SW 1271 (cell line): Measurements from ENCODE around the gene ATP10A.
"Not testable (repeated sequence)": the region's sequence is repeated elsewhere in the genome, so short reads cannot be mapped to it uniquely, and the experiment has no call there.

ENCODE experiments used
- DNase-seq, 2 experiments: peaks; one replicate each; lab custom pipeline; 2025; lab: John Stamatoyannopoulos, UW

Gene ATP10A

GRCh38 chr15:25770618-25771337 is 92.3 kb downstream of the ATP10A start:
- no peak for DNase-seq

DNA sequence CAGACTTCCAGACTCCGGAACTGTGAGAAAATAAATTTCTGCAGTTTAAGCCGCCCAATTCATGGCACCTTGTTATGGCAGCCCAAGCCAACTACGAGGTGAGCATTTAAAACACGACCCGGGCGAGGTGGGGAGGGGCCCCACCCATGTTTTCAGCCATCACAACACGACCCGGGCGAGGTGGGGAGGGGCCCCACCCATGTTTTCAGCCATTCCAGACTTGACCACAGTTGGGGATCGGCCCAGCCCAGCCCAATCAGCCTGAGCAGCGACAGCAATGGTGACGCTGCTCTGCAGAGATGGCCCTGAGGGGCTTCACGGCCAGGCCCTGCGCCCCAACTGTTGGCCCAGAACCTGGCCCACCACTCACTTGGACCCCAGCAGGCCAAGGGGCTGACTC is 93.1 kb downstream of the ATP10A start:
- DNase-seq: no peak

DNA sequence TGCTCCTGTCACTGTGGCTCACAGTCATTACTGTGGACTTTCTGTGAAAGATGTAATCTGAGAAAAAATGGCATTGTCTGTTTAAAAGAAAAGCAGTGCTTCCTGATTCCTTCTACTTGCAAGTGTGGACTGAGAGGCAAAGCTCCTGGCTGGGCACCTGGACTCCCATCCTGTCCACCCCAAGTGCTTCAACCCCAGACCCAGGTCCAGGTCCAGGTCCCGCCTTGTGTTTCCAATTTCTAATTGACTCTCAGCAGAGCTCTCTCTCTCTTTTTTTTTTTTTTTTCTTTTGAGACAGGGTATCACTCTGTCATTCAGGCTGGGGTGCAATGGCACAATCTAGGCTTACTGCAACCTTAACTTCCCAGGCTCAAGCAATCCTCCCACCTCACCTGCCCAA is 94.9 kb downstream of the ATP10A start:
- no peak for DNase-seq

GRCh38 chr15:25767356-25768151 is 95.6 kb downstream of the ATP10A start:
- DNase-seq: no peak

DNA sequence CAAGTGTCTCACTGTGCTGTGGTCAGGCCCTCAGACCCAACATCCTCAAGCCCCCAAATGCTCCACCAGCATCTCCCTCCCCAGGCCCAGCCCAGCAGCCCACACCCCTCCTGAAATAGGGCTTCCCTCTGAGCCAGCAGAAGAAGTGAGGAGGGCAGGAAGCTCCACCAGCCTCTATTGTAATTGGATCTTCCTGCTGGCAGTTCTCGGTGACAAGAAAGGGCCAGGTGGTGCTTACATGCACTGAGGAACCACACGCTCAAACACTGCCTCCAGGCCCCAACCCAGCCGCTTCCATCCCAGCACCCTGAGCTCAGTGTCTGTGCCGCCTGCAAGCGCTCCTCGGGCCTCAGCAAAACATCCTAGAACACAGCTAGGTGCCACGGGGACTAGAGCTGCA is 96.7 kb downstream of the ATP10A start:
- DNase-seq: no peak

DNA sequence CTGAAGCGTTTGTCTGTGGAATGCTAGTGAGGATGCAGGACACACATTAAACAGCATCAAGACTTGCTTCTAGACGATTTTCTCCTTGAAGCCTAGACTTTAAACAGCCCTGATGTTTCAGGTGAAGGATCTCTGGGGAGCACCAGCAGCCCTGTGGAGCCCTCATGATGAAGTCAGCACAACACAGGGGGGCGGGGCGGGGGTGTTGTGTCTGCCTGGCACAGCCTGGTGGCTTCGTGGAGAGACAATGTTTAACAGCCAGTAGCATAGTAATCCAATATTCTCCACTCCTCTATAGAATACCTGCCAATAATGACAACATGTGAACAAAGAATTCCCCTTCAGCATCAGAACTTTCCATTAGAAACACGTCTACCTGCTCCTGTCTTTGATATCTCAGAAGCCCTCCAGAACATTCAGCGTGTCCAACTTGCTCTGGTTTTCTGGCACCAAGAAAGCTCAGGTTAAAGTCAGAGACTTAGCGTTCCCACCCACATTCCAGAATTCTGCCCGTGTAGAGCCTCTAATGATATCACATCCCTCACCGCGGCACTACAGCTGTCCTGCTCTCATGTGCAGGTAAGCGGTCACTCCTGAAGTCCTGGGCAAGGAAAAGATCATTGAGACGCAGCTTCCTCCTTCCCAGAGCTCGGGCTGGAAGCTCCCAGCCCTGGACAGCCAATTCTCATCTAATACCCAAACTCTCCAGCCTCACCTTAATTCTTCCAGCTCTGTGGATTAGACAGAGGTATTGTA is 98.0 kb downstream of the ATP10A start:
- no peak for DNase-seq

- DNase-seq: no peak
Measured at GRCh38 chr15:25763954-25764353, 99.2 kb downstream of the ATP10A start.

DNA sequence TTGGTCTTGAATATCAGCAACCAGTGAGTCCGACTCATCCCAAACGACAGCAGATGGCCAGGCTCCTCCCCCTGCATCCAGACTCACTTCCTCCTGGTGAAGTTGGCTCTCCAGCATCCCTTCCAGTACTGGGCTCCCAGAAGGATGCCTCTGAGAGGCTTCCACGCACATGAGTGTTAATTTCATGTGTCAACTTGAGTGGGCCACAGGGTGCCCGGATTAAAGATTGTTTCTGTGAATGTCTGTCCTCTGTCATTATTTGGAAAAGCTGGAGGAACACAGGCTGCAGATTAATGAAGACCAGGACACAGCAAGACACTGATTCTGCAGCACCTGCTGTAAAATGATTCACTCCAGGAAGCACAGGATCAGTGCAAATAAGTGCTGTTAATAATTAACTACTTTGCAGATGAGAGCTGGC is 99.8 kb downstream of the ATP10A start:
- no peak for DNase-seq

DNA sequence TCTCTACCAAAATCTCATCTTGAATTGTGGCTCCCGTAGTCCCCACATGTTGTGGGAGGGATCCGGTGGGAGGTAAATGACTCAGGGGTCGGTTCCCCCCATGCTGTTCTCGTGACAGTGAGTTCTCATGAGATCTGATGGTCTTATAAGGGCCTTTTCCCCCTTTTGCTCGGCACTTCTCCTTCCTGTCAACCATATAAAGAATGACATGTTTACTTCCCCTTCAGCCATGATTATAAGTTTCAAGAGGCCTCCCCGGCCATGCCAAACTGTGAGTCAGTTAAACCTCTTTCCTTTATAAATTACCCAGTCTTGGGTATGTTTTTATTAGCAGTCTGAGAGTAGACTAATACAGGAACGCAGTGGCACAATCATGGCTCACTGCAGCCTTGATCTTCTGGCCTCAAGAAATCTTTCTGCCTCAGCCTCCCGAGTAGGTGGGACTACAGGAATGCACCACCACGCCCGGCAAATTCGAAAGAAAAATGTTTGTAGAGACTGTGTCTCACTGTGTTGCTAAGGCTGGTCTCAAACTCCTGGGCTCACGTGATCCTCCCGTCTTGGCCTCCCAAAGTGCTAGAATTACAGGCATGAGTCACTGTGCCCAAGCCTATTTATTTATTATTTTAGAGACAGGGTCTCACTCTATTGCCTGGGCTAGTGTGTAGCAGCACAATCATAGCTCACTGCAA is 101.0 kb downstream of the ATP10A start:
- DNase-seq: no peak

- DNase-seq: no peak
Measured at GRCh38 chr15:25759421-25759820, 103.7 kb downstream of the ATP10A start.

- DNase-seq: not testable (repeated sequence)
Measured at GRCh38 chr15:25758612-25759011, 104.5 kb downstream of the ATP10A start.

- DNase-seq: no peak
Measured at GRCh38 chr15:25743548-25744275, 119.4 kb downstream of the ATP10A start.

- DNase-seq: no peak
Measured at GRCh38 chr15:25742776-25743547, 120.2 kb downstream of the ATP10A start.

- no peak for DNase-seq
Measured at GRCh38 chr15:25742041-25742730, 120.9 kb downstream of the ATP10A start.

DNA sequence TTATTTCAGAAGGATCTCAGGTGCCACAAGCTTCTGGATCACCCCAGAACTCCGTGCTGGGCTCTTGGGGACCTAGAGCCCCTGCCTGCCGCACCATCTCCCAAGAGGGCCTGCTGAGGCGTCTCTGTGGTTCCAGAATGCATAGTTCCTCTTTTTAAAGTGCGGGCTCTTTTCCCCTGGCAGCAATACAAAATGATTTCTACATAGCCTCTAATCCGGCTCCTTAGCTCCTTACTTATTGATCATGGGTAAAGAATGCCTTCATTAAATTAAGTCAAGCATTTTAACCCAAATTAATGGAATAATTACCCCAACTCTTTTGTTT is 121.9 kb downstream of the ATP10A start:
- no peak for DNase-seq

DNA sequence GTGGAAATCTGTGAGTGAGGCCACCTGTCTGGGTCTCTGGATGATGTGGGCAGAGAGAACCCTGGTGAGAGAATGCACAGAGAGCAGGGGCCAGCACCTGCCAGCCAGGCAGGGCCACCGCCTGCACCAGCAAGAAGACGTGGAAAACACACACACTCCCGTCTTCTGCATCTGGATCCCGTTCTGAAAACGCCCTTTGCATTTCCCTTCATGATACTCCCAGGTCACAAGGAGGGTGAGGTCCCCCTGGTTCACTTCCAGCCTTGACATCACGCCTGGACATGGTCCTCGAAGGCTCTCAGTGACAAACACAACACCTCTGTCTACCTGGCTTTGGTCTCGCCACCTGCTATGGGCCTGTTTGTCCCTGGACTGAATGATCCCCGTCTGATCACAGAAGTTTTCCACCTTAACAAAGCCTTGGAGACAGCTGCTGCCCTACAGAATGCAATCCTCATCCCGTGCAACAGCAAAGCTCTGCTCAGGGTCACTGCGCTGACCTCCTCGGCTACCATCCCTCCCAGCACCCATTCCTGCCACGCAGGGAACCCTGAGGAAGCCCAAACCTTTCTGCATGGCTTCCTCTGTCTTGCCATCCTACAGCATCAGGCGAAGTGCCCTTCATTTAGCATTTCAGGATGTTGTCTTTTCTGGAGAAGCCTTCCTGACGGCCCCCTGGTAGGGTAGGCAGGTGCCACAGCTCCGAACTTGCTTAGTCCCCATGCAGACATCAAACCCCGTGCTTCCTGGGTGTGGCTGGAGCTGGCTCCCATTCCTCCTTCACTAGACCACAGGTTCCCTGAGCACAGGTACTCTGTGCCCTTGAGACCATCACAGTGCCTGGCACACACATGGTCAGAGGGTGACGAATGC is 122.5 kb downstream of the ATP10A start:
- no peak for DNase-seq

DNA sequence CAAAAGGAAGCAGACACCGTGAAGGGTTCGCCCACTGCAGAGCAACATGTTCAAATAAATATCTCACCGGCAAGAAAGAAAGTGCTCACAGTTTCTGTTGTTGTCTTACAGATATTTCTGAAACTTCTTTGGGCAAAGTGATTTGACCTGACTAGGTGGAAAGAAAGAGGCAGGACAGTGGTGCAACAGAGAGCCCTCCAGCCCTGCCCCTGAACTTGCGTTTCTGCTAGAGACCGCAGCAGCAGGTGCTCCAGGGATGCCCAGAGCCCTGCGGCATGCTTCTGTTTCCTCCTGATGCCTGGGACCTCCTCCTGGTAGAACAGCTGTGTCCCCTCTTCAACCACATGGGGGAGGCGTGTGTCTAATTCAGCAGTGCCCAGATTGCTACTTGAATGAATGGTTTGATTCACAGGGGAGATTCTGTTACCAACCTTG is 123.4 kb downstream of the ATP10A start:
- DNase-seq: no peak

DNA sequence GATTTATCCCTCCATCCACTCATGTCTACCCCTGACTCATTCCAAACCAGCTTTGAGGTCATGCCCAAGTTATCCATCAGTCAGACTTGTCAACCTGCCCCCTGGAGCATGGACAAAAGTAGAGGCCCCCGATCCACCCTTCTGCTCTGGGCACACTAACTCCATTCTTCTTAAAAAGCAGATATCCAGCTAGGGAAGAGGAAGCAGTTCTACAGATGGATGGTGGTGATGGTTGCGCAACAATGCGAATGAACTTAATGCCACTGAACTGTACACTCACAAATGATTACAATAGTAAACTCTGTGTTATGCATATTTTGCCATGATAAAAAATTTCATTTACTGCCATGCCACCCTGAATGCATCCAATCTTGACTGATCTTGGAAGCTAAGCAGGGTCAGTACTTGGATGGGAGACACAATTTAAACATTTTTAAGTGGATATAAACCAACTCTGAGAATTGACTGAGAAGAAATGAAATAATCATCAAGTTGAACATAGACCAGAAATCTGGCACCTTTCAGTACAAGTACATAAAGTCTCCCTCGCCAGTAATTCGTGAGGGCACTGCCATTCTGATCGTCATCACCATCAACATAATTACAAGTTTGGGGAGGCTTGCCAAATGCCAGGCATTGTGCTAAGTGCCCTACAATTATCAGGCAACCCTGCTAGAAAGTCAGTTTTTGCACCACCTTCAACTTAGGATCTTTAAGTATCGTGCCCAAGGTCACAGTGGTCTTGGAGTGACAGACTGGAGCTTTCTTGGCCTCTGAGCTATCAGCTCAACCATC is 124.8 kb downstream of the ATP10A start:
- no peak for DNase-seq
